PC-3 (cell line): ENCODE data around the gene PLXNA4.

Experiments
- EZH2 ChIP-seq: fragments of 300-600 bp; sonication (generic); IDR thresholded peaks from one replicate; pipeline ENCODE4 v1.6.1; 2017; ENCODE audit warnings: antibody characterized with exemption, mild to moderate bottlenecking, low read length; ENCODE audit not compliant: unreplicated experiment
- EZH2phosphoT487 ChIP-seq: fragments of 300-600 bp; sonication (generic); IDR thresholded peaks from 2 replicates; pipeline ENCODE4 v1.6.1; 2018; ENCODE audit warnings: mild to moderate bottlenecking, antibody characterized with exemption, low read length, borderline replicate concordance
- TF ChIP-seq, protein P1 (sequence below): fragments of 300-600 bp; sonication (generic); conservative IDR thresholded peaks from 2 replicates; pipeline ENCODE4 v1.5.1; 2017; ENCODE audit warnings: antibody characterized with exemption, low read depth, mild to moderate bottlenecking, low read length

DNA sequence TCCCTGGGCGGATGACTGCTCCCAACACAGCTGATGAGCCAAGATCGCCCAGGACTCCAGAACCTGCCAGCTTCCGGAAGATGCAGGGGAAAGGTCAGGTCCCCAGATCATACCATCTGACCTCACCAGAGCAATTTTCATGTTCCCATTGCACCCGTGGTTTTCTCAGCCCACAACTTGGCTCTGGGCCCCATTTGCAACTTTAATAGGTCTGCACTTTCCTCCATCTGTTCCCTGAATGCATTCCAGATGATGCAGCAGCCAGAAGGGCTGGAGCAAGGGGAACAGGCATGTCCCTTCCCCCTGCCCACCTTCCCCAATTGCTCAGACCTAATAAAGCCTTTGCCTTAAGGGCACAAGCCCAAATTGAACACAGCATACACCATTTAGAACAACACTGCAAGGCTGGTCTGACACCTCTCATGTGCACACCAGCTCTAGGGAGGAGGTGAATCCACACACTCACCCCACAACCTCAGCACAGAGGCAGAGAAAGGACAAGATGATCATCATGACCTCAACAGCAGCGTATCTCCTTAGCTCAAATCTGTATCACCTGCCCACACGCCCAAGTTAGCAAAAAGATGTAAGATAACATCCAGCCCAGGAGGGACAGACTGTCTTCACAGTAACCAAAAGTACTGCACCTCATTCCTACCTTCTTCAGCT lies 87.5 kb downstream of the PLXNA4 start:
- TF ChIP-seq, protein P1, sequence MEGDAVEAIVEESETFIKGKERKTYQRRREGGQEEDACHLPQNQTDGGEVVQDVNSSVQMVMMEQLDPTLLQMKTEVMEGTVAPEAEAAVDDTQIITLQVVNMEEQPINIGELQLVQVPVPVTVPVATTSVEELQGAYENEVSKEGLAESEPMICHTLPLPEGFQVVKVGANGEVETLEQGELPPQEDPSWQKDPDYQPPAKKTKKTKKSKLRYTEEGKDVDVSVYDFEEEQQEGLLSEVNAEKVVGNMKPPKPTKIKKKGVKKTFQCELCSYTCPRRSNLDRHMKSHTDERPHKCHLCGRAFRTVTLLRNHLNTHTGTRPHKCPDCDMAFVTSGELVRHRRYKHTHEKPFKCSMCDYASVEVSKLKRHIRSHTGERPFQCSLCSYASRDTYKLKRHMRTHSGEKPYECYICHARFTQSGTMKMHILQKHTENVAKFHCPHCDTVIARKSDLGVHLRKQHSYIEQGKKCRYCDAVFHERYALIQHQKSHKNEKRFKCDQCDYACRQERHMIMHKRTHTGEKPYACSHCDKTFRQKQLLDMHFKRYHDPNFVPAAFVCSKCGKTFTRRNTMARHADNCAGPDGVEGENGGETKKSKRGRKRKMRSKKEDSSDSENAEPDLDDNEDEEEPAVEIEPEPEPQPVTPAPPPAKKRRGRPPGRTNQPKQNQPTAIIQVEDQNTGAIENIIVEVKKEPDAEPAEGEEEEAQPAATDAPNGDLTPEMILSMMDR, result no peak
- TF ChIP-seq EZH2phosphoT487 (no peak), EZH2 (no peak)
